B cell (primary cell): Measurements from ENCODE around the gene IRAK2. TPM values are rescaled to one million over a fixed set of nuclear protein-coding genes. Genes with fewer than 3 reads are reported as not detected.
A peak's percentile ranks its signal among the peaks of the same experiment; 100 is the strongest.

Source experiments
- ATAC-seq: fragments of 200-7000 bp; cut with Tn5 transposase; one replicate; pipeline ENCODE4 v1.10.0; 2021; ENCODE audit warnings: low read depth, mild to moderate bottlenecking, moderate number of reproducible peaks, moderate library complexity
- CTCF ChIA-PET: fragments of 350-600 bp; sonication (Branson Sonifier 250); formaldehyde crosslinking; loops from one replicate; lab custom pipeline; 2021; ENCODE audit warnings: antibody characterized with exemption, inconsistent platforms; lab: Charles Lee
- POLR2A ChIA-PET: fragments of 350-600 bp; sonication (Branson Sonifier 250); formaldehyde crosslinking; loops from one replicate; lab custom pipeline; 2021; ENCODE audit warnings: antibody characterized with exemption; lab: Charles Lee
- DNase-seq: peaks from one replicate; pipeline ENCODE4 v3.0.0; 2013
- H2AFZ ChIP-seq: 2 replicates; pipeline ENCODE4 v1.6.1; 2012; ENCODE audit warnings: mild to moderate bottlenecking, low read depth, low read length; ENCODE audit not compliant: insufficient read depth, poor library complexity, severe bottlenecking
- H3K27ac ChIP-seq, 2 donors: 1 replicate in 1 of 2; 2 replicates in 1 of 2; pipeline ENCODE4 v1.5.1; 2012 to 2013; ENCODE audit warnings: low read length in 2 of 2, mild to moderate bottlenecking in 2 of 2, moderate library complexity in 1 of 2
- H3K27me3 ChIP-seq, 4 experiments: fragments of 200-600 bp in 1 of 4; sonication (generic) in 1 of 4; replicated peaks in 1 of 4; 1 replicate in 2 of 4; 2 replicates in 2 of 4; pipeline versions ENCODE4 v1.6.1 to v1.7.0; 2013 to 2016; ENCODE audit warnings: low read length in 3 of 4, mild to moderate bottlenecking in 2 of 4, mixed read lengths in 1 of 4, moderate library complexity in 1 of 4; ENCODE audit not compliant: insufficient read depth in 4 of 4, control insufficient read depth in 3 of 4; ENCODE audit errors: control extremely low read depth in 1 of 4
- H3K36me3 ChIP-seq, 2 experiments: replicated peaks in 1 of 2; 1 replicate in 1 of 2; 2 replicates in 1 of 2; pipeline versions ENCODE4 v1.6.1 to v1.7.1; 2013; ENCODE audit warnings: low read length in 1 of 2; ENCODE audit not compliant: insufficient read depth in 2 of 2, control insufficient read depth in 1 of 2; ENCODE audit errors: control extremely low read depth in 1 of 2, extremely low read depth in 1 of 2
- H3K4me1 ChIP-seq, 2 donors: fragments of 200-600 bp in 1 of 2; sonication (generic) in 1 of 2; 1 replicate in 1 of 2; 2 replicates in 1 of 2; pipeline versions ENCODE4 v1.5.1 to v1.6.1; 2013 to 2017; ENCODE audit warnings: low read length in 2 of 2; ENCODE audit not compliant: control insufficient read depth in 2 of 2, insufficient read depth in 2 of 2
- H3K4me2 ChIP-seq: replicated peaks from 2 replicates; pipeline ENCODE3; 2012; ENCODE audit warnings: mild to moderate bottlenecking, low read depth, low read length; ENCODE audit not compliant: poor library complexity, severe bottlenecking
- H3K4me3 ChIP-seq, 5 experiments: fragments of 200-600 bp in 1 of 5; sonication (generic) in 1 of 5; 1 replicate in 3 of 5; 2 replicates in 2 of 5; pipeline versions ENCODE4 v1.5.1 to v1.7.0; 2011 to 2016; ENCODE audit warnings: low read length in 4 of 5, mild to moderate bottlenecking in 4 of 5, low read depth in 2 of 5, control low read depth in 1 of 5, moderate library complexity in 1 of 5; ENCODE audit not compliant: insufficient read depth in 1 of 5; ENCODE audit errors: control extremely low read depth in 1 of 5, extremely low read depth in 1 of 5
- H3K79me2 ChIP-seq: fragments of 200-600 bp; sonication (generic); one replicate; pipeline ENCODE4 v1.6.0; 2016; ENCODE audit warnings: low read length; ENCODE audit not compliant: control insufficient read depth, insufficient read depth
- H3K9ac ChIP-seq: fragments of 200-600 bp; sonication (generic); 2 replicates; pipeline ENCODE4 v1.6.1; 2017; ENCODE audit warnings: mild to moderate bottlenecking, low read length, moderate library complexity
- H3K9me3 ChIP-seq, 3 donors: one replicate each; pipeline versions ENCODE4 v1.6.1 to v1.7.1; 2013; ENCODE audit warnings: low read length in 2 of 3; ENCODE audit not compliant: control insufficient read depth in 2 of 3, insufficient read depth in 1 of 3; ENCODE audit errors: control extremely low read depth in 1 of 3
- H4K20me1 ChIP-seq: 2 replicates; pipeline ENCODE4 v1.6.0; 2012; ENCODE audit warnings: mild to moderate bottlenecking, low read length; ENCODE audit not compliant: insufficient read depth, control insufficient read depth, poor library complexity, severe bottlenecking
- H3K27ac Mint-ChIP-seq: one replicate; pipeline ENCODE4 v1.8.0; 2021; ENCODE audit warnings: mixed read lengths
- H3K27me3 Mint-ChIP-seq: one replicate; pipeline ENCODE4 v1.8.0; 2021; ENCODE audit warnings: mixed read lengths
- H3K4me1 Mint-ChIP-seq: one replicate; pipeline ENCODE4 v1.8.0; 2021; ENCODE audit warnings: mixed read lengths
- H3K4me3 Mint-ChIP-seq: one replicate; pipeline ENCODE4 v1.8.0; 2021; ENCODE audit warnings: mixed read lengths
- H3K9me3 Mint-ChIP-seq: one replicate; pipeline ENCODE4 v1.8.0; 2022; ENCODE audit warnings: mixed read lengths; ENCODE audit not compliant: insufficient read depth
- CTCF ChIP-seq: fragments of 200-600 bp; IDR thresholded peaks from one replicate; pipeline ENCODE4 v1.8.0; 2022; ENCODE audit warnings: antibody characterized with exemption, mild to moderate bottlenecking
- EZH2 ChIP-seq: IDR thresholded peaks from 2 replicates; pipeline ENCODE4 v1.6.1; 2012; ENCODE audit warnings: borderline replicate concordance, low read depth, mild to moderate bottlenecking, moderate library complexity, low read length; ENCODE audit not compliant: insufficient read depth, poor library complexity, severe bottlenecking
- WGBS: methylation state at CpG from one replicate; pipeline ENCODE4 v1.1.5; 2013; ENCODE audit warnings: missing lambda C conversion rate; ENCODE audit not compliant: insufficient coverage; 5-methylcytosine and 5-hydroxymethylcytosine counted together
- intact Hi-C: fragments of 100-400 bp; cut with micrococcal nuclease; formaldehyde crosslinking; loops from one replicate; pipeline ENCODE4 v1.10.0; 2022
- polyA plus RNA-seq: library from polyadenylated mRNA; depleted of rRNA; stranded (reverse); fragments of >200 nt; gene quantifications from 2 replicates; pipeline ENCODE4 v1.2.3, GENCODE V29; 2012
- total RNA-seq, 2 donors: library from RNA; stranded (reverse); fragments of 120-200 nt in 1 of 2; gene quantifications; 1 replicate in 1 of 2; 2 replicates in 1 of 2; pipeline versions ENCODE4 v1.2.3 to v1.2.4, GENCODE V29; 2013 to 2022

Gene IRAK2
- total and polyA plus RNA-seq, 2 donors (not counting 1 experiment from before 2014, with no cell fraction given), result 11.8 to 23.2 TPM

- Mint-ChIP-seq H3K27me3 (no peaks in the 10 kb centered on the region), H3K27ac (peak overlapping the region; percentile 87), H3K9me3 (no peaks in the 10 kb centered on the region), H3K4me3 (no peak overlapping the region), H3K4me1 (peaks cover 41% of the 10 kb centered on the region)
- no peak overlapping the region for H3K4me2 ChIP-seq
- no peaks in the 10 kb centered on the region for H3K27me3 ChIP-seq
- H3K36me3 ChIP-seq, result peaks cover 0 to 7% of the 10 kb centered on the region in 2 experiments
- 92% methylated on average over 2 of the region's 10 CpGs for whole genome bisulfite sequencing
- no peaks in the 10 kb centered on the region for H4K20me1 ChIP-seq
- intact Hi-C loops, result no loop called here
- ChIA-PET POLR2A (interaction anchor here (0.6 to 0.7 kb wide), 2 partner anchors 45 to 810 kb away, joined by 4 to 5 read pairs; no protein-coding TSS in a partner anchor), CTCF (interaction anchor here (0.7 to 1.4 kb wide), 4 partner anchors 10 to 53 kb away, joined by 3 to 5 read pairs (median 4); no protein-coding TSS in a partner anchor)
- ATAC-seq, result no peak
- H3K79me2 ChIP-seq, result peaks cover 51% of the 10 kb centered on the region
- no peak overlapping the region for H3K9ac ChIP-seq
- peaks cover 17 to 39% of the 10 kb centered on the region in 2 donors for H3K4me1 ChIP-seq
- H3K4me3 ChIP-seq, result no peak overlapping the region
- H3K9me3 ChIP-seq, result peaks cover 0 to 12% (median 7%) of the 10 kb centered on the region in 3 donors
- H3K27ac ChIP-seq, result peak overlapping the region in 1 of 2 donors; percentile 50
- no peak for DNase-seq
- H2AFZ ChIP-seq, result no peak overlapping the region
- TF ChIP-seq EZH2, result no peak
- no peak for TF ChIP-seq CTCF
These were observed 8.6 kb downstream of the IRAK2 start for GRCh38 chr3:10173095-10173925.
